Activated naive CD8-positive, alpha-beta T cell treated with anti-CD3 and anti-CD28 coated beads, Interleukin-2, amount 50 U/mL, for 16 hours (primary cell): Measurements from ENCODE around the gene OR8S1.
"Not testable (repeated sequence)": the region's sequence is repeated elsewhere in the genome, so short reads cannot be mapped to it uniquely, and the experiment has no call there.

ENCODE experiments used
- DNase-seq: peaks from one replicate; pipeline ENCODE4 v3.0.0-alpha.2; 2020; ENCODE audit warnings: low read depth, low spot score

The OR8S1 gene

GRCh38 chr12:48553666-48554343 lies 28.4 kb downstream of the OR8S1 start:
- not testable (repeated sequence) for DNase-seq

GRCh38 chr12:48556631-48557030 lies 31.2 kb downstream of the OR8S1 start:
- DNase-seq: no peak

GRCh38 chr12:48557919-48558318 lies 32.5 kb downstream of the OR8S1 start:
- DNase-seq: no peak

GRCh38 chr12:48567731-48568130 lies 42.3 kb downstream of the OR8S1 start:
- no peak for DNase-seq

- DNase-seq: no peak
These were observed 44.5 kb downstream of the OR8S1 start, which contains the start of gene LALBA for GRCh38 chr12:48569946-48570345. TSS of gene LALBA (minus strand) at chr12:48570046. CDS start at chr12:48570020, 26 bp downstream.

- no peak for DNase-seq
These were observed 46.9 kb downstream of the OR8S1 start for GRCh38 chr12:48572326-48572725.
